ENCODE data around the gene SMYD4.
"Not testable (repeated sequence)": the region's sequence is repeated elsewhere in the genome, so short reads cannot be mapped to it uniquely, and the experiment has no call there.

Gene SMYD4

GRCh38 chr17:1744551-1745512 lies 84.9 kb downstream of the SMYD4 start:
- TF ChIP-seq, protein P1, sequence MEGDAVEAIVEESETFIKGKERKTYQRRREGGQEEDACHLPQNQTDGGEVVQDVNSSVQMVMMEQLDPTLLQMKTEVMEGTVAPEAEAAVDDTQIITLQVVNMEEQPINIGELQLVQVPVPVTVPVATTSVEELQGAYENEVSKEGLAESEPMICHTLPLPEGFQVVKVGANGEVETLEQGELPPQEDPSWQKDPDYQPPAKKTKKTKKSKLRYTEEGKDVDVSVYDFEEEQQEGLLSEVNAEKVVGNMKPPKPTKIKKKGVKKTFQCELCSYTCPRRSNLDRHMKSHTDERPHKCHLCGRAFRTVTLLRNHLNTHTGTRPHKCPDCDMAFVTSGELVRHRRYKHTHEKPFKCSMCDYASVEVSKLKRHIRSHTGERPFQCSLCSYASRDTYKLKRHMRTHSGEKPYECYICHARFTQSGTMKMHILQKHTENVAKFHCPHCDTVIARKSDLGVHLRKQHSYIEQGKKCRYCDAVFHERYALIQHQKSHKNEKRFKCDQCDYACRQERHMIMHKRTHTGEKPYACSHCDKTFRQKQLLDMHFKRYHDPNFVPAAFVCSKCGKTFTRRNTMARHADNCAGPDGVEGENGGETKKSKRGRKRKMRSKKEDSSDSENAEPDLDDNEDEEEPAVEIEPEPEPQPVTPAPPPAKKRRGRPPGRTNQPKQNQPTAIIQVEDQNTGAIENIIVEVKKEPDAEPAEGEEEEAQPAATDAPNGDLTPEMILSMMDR (IDR thresholded peaks at IDR 0.05; ENCODE audit: low read depth, low read length), result no peak
- in situ Hi-C loops (cut with HindIII; ENCODE audit: low sequenced_read_pairs), result no loop called here
- DNase-seq (ENCODE audit: low read depth, low spot score), result no peak
- no peak overlapping the region for H3K4me3 ChIP-seq (ENCODE audit: low read depth, low read length)

GRCh38 chr17:1743088-1743439 lies 86.6 kb downstream of the SMYD4 start:
- no peak overlapping the region for H3K4me3 ChIP-seq (ENCODE audit: low read depth, low read length)
- in situ Hi-C loops (cut with HindIII; ENCODE audit: low sequenced_read_pairs), result no loop called here
- no peak for DNase-seq (ENCODE audit: low read depth, low spot score)
- TF ChIP-seq, protein P1 (IDR thresholded peaks at IDR 0.05; ENCODE audit: low read depth, low read length), result no peak

DNA sequence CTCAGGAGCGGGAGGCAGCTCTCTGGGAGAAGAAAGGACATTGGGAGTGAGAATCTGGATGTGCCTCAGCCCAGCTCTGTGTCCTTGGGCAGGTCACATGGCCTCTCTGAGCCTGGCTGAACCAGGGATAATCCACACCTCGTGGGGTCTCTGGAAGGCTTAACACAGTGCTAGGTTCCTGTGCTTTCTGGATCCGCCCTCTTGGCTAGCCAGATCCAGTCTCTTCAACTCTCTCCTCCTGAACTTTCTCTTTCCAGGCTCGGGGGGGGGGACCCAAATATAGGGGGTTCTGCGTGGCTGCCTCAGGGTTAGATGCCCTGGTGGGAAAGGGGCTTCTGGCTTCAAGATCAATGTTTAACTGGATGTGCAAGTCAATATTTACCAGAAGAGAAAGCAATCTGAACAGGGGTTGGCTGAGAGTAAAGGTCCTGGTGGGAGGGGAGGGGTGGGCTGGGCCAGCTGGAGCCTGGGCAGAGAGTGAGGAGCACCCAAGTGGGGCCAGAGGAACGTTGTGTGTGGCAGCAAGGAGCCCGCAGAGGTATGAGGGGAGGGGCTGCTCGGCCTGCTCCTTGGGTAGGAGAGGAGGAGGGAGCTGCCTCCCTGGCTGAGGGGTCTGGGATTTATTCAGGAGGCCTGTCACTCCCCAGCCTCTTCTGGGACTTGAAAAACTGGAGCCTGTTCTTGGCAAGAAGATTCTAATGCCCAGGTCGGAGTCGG lies 87.2 kb downstream of the SMYD4 start, which contains the start of gene SERPINF2:
TSS of gene SERPINF2 (plus strand) at position 501 of the 717 bp plus-strand sequence. CDS start 2,125 bp downstream, outside the sequence.
- in situ Hi-C loops (cut with HindIII; ENCODE audit: low sequenced_read_pairs), result no loop called here
- DNase-seq (ENCODE audit: low read depth, low spot score), result no peak

DNA sequence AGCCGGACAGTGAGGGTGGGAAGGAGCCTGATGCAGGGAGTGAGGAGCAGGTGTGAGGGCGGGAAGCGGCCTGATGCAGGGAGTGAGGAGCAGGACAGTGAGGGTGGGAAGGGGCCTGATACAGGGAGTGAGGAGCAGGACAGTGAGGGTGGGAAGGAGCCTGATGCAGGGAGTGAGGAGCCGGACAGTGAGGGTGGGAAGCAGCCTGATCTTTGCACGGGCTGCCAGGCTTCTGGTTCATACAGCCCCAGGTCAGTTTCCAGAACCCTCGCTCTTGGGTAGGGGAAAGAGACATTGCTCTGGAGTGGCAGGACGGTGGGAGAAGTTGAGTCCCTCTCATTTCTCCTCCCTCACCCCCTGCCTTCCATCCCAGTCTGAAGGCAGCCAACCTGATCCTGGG lies 87.8 kb downstream of the SMYD4 start:
- in situ Hi-C loops (cut with HindIII; ENCODE audit: low sequenced_read_pairs); DNase-seq (ENCODE audit: low read depth, low spot score); H3K4me3 ChIP-seq (ENCODE audit: low read depth, low read length): not testable (repeated sequence)

More for the DNA sequence above, 87.2 kb downstream of the SMYD4 start, which contains the start of gene SERPINF2:
- TF ChIP-seq, protein P1 (IDR thresholded peaks at IDR 0.05; ENCODE audit: low read depth, low read length), result no peak
- no peak within 1 kb of the TSS for H3K4me3 ChIP-seq (ENCODE audit: low read depth, low read length)

- in situ Hi-C loops (cut with HindIII; ENCODE audit: low sequenced_read_pairs), result no loop called here
- TF ChIP-seq, protein P1 (IDR thresholded peaks at IDR 0.05; ENCODE audit: low read depth, low read length), result no peak
- DNase-seq (ENCODE audit: low read depth, low spot score), result no peak
- H3K4me3 ChIP-seq (ENCODE audit: low read depth, low read length), result no peak overlapping the region
Observed at GRCh38 chr17:1737531-1738291, 92.0 kb downstream of the SMYD4 start.

GRCh38 chr17:1736348-1737281 lies 93.1 kb downstream of the SMYD4 start:
- no peak overlapping the region for H3K4me3 ChIP-seq (ENCODE audit: low read depth, low read length)
- DNase-seq (ENCODE audit: low read depth, low spot score), result peak; percentile 42
- TF ChIP-seq, protein P1 (IDR thresholded peaks at IDR 0.05; ENCODE audit: low read depth, low read length), result no peak
- in situ Hi-C loops (cut with HindIII; ENCODE audit: low sequenced_read_pairs), result no loop called here

Data from astrocyte of the spinal cord (primary cell).